ENCODE measurements around the gene EHMT1.

Gene EHMT1

DNA sequence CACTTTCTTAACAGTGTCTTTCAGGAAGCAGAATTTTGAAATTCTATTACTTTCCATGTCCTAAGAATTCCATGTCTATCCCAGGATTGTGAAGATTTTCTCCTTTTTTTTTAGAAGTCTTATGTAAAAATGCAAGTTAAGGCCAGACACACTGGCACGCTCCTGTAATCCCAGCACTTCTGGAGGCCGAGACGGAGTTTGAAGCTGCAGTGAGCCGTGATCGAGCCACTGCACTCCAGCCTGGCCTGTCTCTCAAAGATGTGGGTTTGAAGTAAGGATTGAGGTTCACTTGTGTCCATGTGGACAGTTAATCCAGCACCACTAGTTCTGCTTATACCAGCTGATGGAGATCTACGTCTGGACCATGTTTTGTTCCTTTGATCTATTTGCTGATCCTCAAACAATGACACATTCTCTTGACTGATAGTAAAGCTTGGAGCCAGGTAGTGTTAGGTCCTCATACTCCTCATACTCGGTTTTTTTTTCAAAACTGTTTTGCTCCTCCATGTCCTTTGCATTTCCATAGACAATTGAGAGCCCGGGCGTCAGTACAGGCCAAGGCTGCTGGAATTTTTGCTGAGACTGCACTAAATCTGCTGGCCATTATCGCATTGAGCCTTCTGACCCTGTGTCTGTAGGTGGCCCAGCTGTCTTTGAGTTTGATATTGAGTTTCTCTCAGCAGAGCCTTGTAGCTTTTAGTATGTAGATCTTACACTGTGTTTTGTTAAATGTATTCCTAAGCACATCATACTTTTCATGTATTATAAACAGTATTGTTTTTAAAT is 205.4 kb downstream of the EHMT1 start:
- Mint-ChIP-seq H3K4me1 (no peaks in the 10 kb centered on the region), H3K9me3 (peaks cover 47% of the 10 kb centered on the region)

GRCh38 chr9:137825324-137825989 is 206.7 kb downstream of the EHMT1 start:
- H3K27ac Mint-ChIP-seq: no peak overlapping the region
- TF ChIP-seq, protein P1, sequence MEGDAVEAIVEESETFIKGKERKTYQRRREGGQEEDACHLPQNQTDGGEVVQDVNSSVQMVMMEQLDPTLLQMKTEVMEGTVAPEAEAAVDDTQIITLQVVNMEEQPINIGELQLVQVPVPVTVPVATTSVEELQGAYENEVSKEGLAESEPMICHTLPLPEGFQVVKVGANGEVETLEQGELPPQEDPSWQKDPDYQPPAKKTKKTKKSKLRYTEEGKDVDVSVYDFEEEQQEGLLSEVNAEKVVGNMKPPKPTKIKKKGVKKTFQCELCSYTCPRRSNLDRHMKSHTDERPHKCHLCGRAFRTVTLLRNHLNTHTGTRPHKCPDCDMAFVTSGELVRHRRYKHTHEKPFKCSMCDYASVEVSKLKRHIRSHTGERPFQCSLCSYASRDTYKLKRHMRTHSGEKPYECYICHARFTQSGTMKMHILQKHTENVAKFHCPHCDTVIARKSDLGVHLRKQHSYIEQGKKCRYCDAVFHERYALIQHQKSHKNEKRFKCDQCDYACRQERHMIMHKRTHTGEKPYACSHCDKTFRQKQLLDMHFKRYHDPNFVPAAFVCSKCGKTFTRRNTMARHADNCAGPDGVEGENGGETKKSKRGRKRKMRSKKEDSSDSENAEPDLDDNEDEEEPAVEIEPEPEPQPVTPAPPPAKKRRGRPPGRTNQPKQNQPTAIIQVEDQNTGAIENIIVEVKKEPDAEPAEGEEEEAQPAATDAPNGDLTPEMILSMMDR (IDR thresholded peaks at IDR 0.05; ENCODE audit: unreplicated experiment in 3 of 3): no peak
- no peak overlapping the region for H3K4me3 Mint-ChIP-seq
- H3K27me3 Mint-ChIP-seq (ENCODE audit: low read depth): no peaks in the 10 kb centered on the region
- H3K4me1 Mint-ChIP-seq: no peaks in the 10 kb centered on the region
- peaks cover 79% of the 10 kb centered on the region for H3K36me3 Mint-ChIP-seq (ENCODE audit: low read depth)
- H3K9me3 Mint-ChIP-seq: peaks cover 43% of the 10 kb centered on the region

More for the DNA sequence above, 205.4 kb downstream of the EHMT1 start:
- Mint-ChIP-seq H3K27ac (no peak overlapping the region), H3K4me3 (no peak overlapping the region), H3K36me3 (ENCODE audit: low read depth) (peaks cover 79% of the 10 kb centered on the region), H3K27me3 (ENCODE audit: low read depth) (no peaks in the 10 kb centered on the region)
- TF ChIP-seq, protein P1 (IDR thresholded peaks at IDR 0.05; ENCODE audit: unreplicated experiment in 3 of 3): no peak

GRCh38 chr9:137827908-137828526 is 209.2 kb downstream of the EHMT1 start:
- no peak overlapping the region for H3K4me3 Mint-ChIP-seq
- no peak overlapping the region for H3K27ac Mint-ChIP-seq
- TF ChIP-seq, protein P1 (IDR thresholded peaks at IDR 0.05; ENCODE audit: unreplicated experiment in 3 of 3): no peak
- peaks cover 28% of the 10 kb centered on the region for H3K9me3 Mint-ChIP-seq
- no peaks in the 10 kb centered on the region for H3K27me3 Mint-ChIP-seq (ENCODE audit: low read depth)
- no peaks in the 10 kb centered on the region for H3K4me1 Mint-ChIP-seq
- H3K36me3 Mint-ChIP-seq (ENCODE audit: low read depth): peaks cover 72% of the 10 kb centered on the region

DNA sequence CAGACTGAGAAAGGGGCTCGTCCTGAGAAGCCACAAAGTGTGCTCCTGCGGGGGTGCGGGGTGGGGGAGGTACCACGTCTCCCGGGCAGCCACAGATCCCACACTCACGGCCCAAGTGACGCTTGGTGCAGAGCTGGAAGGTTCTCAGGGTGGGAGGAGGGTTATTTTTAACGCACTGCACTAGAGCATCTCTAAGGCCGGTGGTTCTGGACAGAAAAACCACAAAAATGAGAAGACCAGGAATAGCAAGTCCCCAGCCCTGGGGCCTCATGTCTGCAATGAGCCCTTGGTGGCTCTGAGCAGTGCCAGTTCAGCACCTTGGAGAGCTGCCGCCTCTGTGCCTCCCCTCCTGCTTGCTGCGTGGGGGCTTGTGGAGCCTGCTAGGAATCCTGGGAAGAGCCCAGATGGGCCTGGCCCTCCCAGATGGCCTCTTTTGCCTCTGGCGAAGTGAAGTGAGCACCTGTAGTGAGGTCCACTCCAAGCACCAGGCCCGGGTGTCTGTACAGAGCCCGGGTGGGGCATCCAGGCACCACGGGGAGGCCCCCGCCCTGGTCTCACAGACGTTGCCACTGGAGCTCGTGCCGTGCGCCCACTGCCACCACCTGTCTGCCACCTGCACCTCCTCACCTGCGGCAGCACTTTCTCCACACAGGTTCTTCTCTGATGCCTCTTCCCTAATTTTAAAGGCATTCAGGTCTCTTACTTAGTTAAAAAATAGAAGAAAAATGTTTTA is 209.9 kb downstream of the EHMT1 start:
- Mint-ChIP-seq H3K4me3 (no peak overlapping the region), H3K27ac (no peak overlapping the region), H3K27me3 (ENCODE audit: low read depth) (no peaks in the 10 kb centered on the region), H3K36me3 (ENCODE audit: low read depth) (peaks cover 74% of the 10 kb centered on the region), H3K9me3 (peaks cover 28% of the 10 kb centered on the region), H3K4me1 (no peaks in the 10 kb centered on the region)
- TF ChIP-seq, protein P1 (IDR thresholded peaks at IDR 0.05; ENCODE audit: unreplicated experiment in 3 of 3): no peak

DNA sequence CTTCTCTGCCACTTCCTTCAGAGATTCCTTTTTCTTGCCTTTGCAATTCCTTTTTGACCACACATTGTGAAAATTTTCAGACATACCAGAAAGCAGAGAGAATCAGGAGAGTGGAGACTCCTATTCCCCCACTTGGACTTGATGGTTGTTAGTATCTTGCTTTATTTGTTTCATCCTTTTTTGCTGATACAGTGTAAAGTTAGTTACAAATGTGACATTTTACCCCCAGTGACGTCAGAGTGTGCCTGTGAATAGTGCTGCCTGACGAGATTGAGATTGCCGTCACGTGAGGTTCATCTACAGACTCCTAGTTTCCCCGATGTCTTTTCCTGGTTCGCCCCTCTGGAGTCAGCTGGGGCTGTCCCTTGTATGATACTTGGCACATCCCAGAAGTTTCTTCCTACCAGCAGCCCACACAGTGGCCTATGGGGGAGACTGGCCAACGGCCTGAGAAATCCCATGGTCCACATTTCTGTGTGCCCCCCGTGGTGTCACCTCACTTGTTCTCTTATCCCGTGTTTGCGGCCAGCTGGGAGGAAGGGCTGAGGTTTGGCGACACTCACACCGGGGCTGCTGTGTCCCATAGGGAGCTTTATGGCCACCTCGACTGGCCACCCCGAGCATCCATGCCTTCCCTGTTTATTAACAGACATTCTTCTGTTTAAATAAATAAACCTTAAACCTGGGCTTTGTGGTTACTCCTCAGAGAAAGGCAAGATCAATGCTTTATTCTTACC is 210.6 kb downstream of the EHMT1 start:
- TF ChIP-seq, protein P1 (IDR thresholded peaks at IDR 0.05; ENCODE audit: unreplicated experiment in 3 of 3): no peak
- Mint-ChIP-seq H3K4me3 (no peak overlapping the region), H3K9me3 (peaks cover 21% of the 10 kb centered on the region), H3K4me1 (no peaks in the 10 kb centered on the region), H3K27me3 (ENCODE audit: low read depth) (no peaks in the 10 kb centered on the region), H3K27ac (no peak overlapping the region), H3K36me3 (ENCODE audit: low read depth) (peaks cover 70% of the 10 kb centered on the region)
